Measurements from ENCODE around the gene PGLYRP2. TPM values are rescaled to one million over a fixed set of nuclear protein-coding genes. Genes with fewer than 3 reads are reported as not detected.
"Not testable (repeated sequence)": the region's sequence is repeated elsewhere in the genome, so short reads cannot be mapped to it uniquely, and the experiment has no call there.

The PGLYRP2 gene
- total RNA-seq, 1 donor from 2014 or later, result not detected

DNA sequence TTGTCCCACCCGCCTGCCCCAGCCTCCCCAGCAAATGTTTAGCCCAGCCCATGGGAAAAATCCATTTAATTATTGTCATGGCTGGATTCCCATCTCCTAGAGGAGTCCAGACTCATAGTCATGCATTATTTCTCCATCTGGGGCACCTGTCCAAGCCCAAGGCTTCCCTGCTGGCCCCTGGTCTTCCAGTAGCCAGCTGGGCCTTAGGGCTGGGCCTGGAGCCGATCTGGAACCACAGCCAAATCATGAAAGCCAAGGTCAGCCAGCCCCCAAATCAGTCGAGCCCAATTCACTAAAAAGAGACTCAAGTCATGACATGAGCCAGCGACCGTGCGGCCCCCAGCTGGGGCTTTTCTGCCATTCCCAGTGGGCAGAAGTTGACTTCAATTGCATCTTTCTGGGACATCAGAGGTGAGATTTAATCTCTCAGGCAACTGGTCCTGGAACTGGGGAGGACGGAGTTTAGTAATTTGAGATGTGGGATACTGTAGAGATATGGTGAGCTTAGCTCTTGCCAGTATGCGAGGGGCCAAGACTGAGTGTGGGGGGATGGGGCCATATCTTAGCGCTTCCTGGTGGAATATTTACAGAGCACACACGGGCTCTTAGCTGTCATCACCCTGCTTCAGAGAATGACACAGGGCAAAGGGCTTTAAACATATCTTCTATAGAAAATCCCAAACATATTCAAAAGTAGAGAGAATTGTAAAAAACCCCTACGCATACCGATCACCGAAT lies 9.4 kb upstream of the PGLYRP2 start:
- no peaks in the 10 kb centered on the region for H3K4me1 Mint-ChIP-seq (ENCODE audit: low read depth, unreplicated experiment)
- no peak overlapping the region for H3K4me3 Mint-ChIP-seq (ENCODE audit: unreplicated experiment)
- Histone ChIP-seq H3K27ac (ENCODE audit: low read depth, low read length) (no peak overlapping the region), H3K4me1 (ENCODE audit: insufficient read depth, low read length) (no peaks in the 10 kb centered on the region), H3K4me2 (ENCODE audit: low read length) (no peak overlapping the region), H2AFZ (ENCODE audit: low read depth, low read length) (no peak overlapping the region), H4K20me1 (ENCODE audit: insufficient read depth, low read length) (no peaks in the 10 kb centered on the region), H3K36me3 (ENCODE audit: insufficient read depth, low read length) (no peaks in the 10 kb centered on the region), H3K27me3 (ENCODE audit: insufficient read depth, low read length) (no peaks in the 10 kb centered on the region), H3K4me3 (ENCODE audit: insufficient read depth, low read depth, low read length) (no peak overlapping the region), H3K79me2 (ENCODE audit: insufficient read depth, low read length) (no peaks in the 10 kb centered on the region), H3K9ac (ENCODE audit: low read length) (no peak overlapping the region), H3K9me3 (ENCODE audit: insufficient read depth, low read depth, low read length) (no peaks in the 10 kb centered on the region)
- peaks cover 5% of the 10 kb centered on the region for H3K9me3 Mint-ChIP-seq (ENCODE audit: unreplicated experiment)
- no peak for TF ChIP-seq EZH2 (IDR thresholded peaks at IDR 0.05; ENCODE audit: insufficient read depth, low read length)
- no peak for TF ChIP-seq CTCF (IDR thresholded peaks at IDR 0.05; ENCODE audit: insufficient read depth, low read depth, low read length)
- no peak overlapping the region for H3K27ac Mint-ChIP-seq (ENCODE audit: unreplicated experiment)
- no peaks in the 10 kb centered on the region for H3K27me3 Mint-ChIP-seq (ENCODE audit: low read depth, unreplicated experiment)
- no peaks in the 10 kb centered on the region for H3K36me3 Mint-ChIP-seq (ENCODE audit: low read depth, unreplicated experiment)
- DNase-seq (ENCODE audit: low read depth) (no peak), FAIRE-seq (no peak)

GRCh38 chr19:15487038-15487437 lies 7.7 kb upstream of the PGLYRP2 start:
- H3K36me3 ChIP-seq (ENCODE audit: insufficient read depth, low read length), result no peaks in the 10 kb centered on the region
- TF ChIP-seq CTCF (IDR thresholded peaks at IDR 0.05; ENCODE audit: insufficient read depth, low read depth, low read length) (no peak), EZH2 (IDR thresholded peaks at IDR 0.05; ENCODE audit: insufficient read depth, low read length) (no peak)
- H2AFZ ChIP-seq (ENCODE audit: low read depth, low read length), result no peak overlapping the region
- Mint-ChIP-seq H3K27ac (ENCODE audit: unreplicated experiment) (no peak overlapping the region), H3K4me1 (ENCODE audit: low read depth, unreplicated experiment) (no peaks in the 10 kb centered on the region), H3K9me3 (ENCODE audit: unreplicated experiment) (peaks cover 13% of the 10 kb centered on the region), H3K4me3 (ENCODE audit: unreplicated experiment) (no peak overlapping the region), H3K27me3 (ENCODE audit: low read depth, unreplicated experiment) (no peaks in the 10 kb centered on the region), H3K36me3 (ENCODE audit: low read depth, unreplicated experiment) (no peaks in the 10 kb centered on the region)
- H3K27ac ChIP-seq (ENCODE audit: low read depth, low read length), result no peak overlapping the region
- H4K20me1 ChIP-seq (ENCODE audit: insufficient read depth, low read length), result no peaks in the 10 kb centered on the region
- FAIRE-seq (no peak), DNase-seq (ENCODE audit: low read depth) (no peak)
- H3K4me2 ChIP-seq (ENCODE audit: low read length), result no peak overlapping the region
- H3K4me3 ChIP-seq (ENCODE audit: insufficient read depth, low read depth, low read length), result no peak overlapping the region
- H3K27me3 ChIP-seq (ENCODE audit: insufficient read depth, low read length), result no peaks in the 10 kb centered on the region
- no peaks in the 10 kb centered on the region for H3K79me2 ChIP-seq (ENCODE audit: insufficient read depth, low read length)
- H3K4me1 ChIP-seq (ENCODE audit: insufficient read depth, low read length), result no peaks in the 10 kb centered on the region
- no peak overlapping the region for H3K9ac ChIP-seq (ENCODE audit: low read length)
- no peaks in the 10 kb centered on the region for H3K9me3 ChIP-seq (ENCODE audit: insufficient read depth, low read depth, low read length)

GRCh38 chr19:15485768-15486167 lies 6.5 kb upstream of the PGLYRP2 start:
- not testable (repeated sequence) for H3K4me1 Mint-ChIP-seq (ENCODE audit: low read depth, unreplicated experiment); H3K27ac ChIP-seq (ENCODE audit: low read depth, low read length); H3K79me2 ChIP-seq (ENCODE audit: insufficient read depth, low read length); H3K27me3 Mint-ChIP-seq (ENCODE audit: low read depth, unreplicated experiment); H3K9ac ChIP-seq (ENCODE audit: low read length); FAIRE-seq; H4K20me1 ChIP-seq (ENCODE audit: insufficient read depth, low read length); H3K36me3 ChIP-seq (ENCODE audit: insufficient read depth, low read length); H3K4me2 ChIP-seq (ENCODE audit: low read length); H3K4me3 ChIP-seq (ENCODE audit: insufficient read depth, low read depth, low read length); DNase-seq (ENCODE audit: low read depth); H3K27ac Mint-ChIP-seq (ENCODE audit: unreplicated experiment); H2AFZ ChIP-seq (ENCODE audit: low read depth, low read length); H3K4me1 ChIP-seq (ENCODE audit: insufficient read depth, low read length); H3K36me3 Mint-ChIP-seq (ENCODE audit: low read depth, unreplicated experiment); H3K4me3 Mint-ChIP-seq (ENCODE audit: unreplicated experiment); H3K9me3 ChIP-seq (ENCODE audit: insufficient read depth, low read depth, low read length); H3K27me3 ChIP-seq (ENCODE audit: insufficient read depth, low read length)
- H3K9me3 Mint-ChIP-seq (ENCODE audit: unreplicated experiment), result peaks cover 13% of the 10 kb centered on the region

- FAIRE-seq; H3K9ac ChIP-seq (ENCODE audit: low read length); H3K9me3 ChIP-seq (ENCODE audit: insufficient read depth, low read depth, low read length); H4K20me1 ChIP-seq (ENCODE audit: insufficient read depth, low read length); H3K4me3 Mint-ChIP-seq (ENCODE audit: unreplicated experiment); DNase-seq (ENCODE audit: low read depth); H3K79me2 ChIP-seq (ENCODE audit: insufficient read depth, low read length); H3K4me1 ChIP-seq (ENCODE audit: insufficient read depth, low read length); H3K36me3 Mint-ChIP-seq (ENCODE audit: low read depth, unreplicated experiment); H3K4me1 Mint-ChIP-seq (ENCODE audit: low read depth, unreplicated experiment); H3K27me3 Mint-ChIP-seq (ENCODE audit: low read depth, unreplicated experiment); H3K4me2 ChIP-seq (ENCODE audit: low read length); H3K27me3 ChIP-seq (ENCODE audit: insufficient read depth, low read length); H3K27ac ChIP-seq (ENCODE audit: low read depth, low read length); H2AFZ ChIP-seq (ENCODE audit: low read depth, low read length); H3K27ac Mint-ChIP-seq (ENCODE audit: unreplicated experiment); H3K36me3 ChIP-seq (ENCODE audit: insufficient read depth, low read length); H3K4me3 ChIP-seq (ENCODE audit: insufficient read depth, low read depth, low read length): not testable (repeated sequence)
- H3K9me3 Mint-ChIP-seq (ENCODE audit: unreplicated experiment), result peaks cover 14% of the 10 kb centered on the region
Observed at GRCh38 chr19:15480996-15481395, 1.7 kb upstream of the PGLYRP2 start.
